Left forelimb (tissue), 1 donor: Measurements from ENCODE around the gene MEOX2.

ENCODE experiments used
- DNase-seq: peaks from one replicate; pipeline ENCODE4 v3.0.0-alpha.2; 2018; ENCODE audit warnings: low spot score

MEOX2 gene

DNA sequence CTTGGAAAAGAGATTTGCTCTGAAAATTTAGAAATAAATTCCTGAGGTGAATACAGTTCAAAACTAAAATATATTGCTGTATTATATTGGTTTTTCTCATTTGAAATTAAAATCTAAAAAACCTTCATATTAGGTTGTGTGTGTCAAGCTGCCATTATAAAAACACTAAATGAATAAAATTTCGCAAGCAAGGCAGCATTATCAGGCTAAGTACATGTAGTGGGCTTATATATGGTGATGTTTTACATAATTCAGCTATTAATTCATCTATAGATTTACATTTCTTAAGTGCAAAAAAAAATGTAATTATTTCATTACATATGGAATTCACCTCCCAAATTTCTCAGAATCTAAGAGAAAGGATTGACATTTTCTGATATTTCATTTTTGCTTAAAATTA is 5.3 kb downstream of the MEOX2 start:
- DNase-seq, result no peak

DNA sequence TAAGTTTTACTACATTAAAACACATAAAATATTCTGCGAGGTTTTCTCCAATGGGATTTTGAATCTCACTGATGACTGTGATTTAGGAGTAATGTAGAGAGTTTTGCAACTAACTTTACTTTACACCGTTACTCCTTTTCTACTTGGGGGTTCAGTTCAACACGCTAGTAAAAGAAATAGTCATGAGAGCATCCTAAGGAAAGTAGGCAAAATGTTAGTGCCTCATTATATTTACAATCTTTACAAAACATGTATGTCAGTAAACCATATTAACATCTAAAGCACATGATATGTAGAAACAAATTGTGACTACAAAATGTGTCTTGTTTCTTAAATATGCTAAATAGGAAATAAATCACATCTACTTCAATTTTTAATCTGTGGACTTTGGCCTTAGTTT is 6.0 kb downstream of the MEOX2 start:
- no peak for DNase-seq

DNA sequence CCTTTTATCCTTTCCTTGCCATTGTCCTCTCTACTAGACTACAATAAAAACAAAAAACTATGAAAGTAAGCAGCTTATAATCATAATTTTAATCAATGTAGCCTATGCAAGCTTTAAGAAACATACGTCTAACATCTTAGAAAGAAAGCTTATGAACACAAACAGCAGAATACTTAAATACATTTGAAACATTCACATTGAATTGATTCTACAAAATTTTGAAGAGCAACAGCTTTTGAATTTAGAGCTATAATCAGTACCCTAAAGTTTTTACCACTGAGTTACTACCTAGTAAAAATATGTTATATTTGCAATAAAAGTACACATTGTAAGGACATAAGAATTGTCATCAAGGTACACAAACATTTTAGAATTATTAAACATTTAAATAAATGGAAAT is 7.2 kb downstream of the MEOX2 start:
- DNase-seq, result no peak

DNA sequence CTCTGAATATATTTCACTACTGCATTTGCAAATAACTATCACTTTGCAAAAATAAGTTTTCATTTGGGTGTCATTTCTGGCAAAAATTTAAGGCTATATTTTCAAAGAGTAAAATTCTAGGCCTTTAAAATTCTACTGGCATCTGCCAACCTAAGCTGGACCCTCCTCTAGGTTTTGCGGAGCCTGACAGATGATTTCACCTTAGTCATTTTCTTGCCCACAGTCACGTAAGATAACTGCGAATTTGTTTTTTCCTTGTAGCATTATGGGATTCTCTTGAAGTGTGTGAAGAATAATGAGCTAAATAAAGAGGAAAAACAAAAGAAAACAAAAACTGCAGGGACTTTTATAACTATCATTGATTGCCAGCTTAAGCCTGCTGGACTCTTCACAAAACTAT is 7.8 kb downstream of the MEOX2 start:
- no peak for DNase-seq

GRCh38 chr7:15675379-15675778 is 11.1 kb downstream of the MEOX2 start:
- DNase-seq, result no peak

GRCh38 chr7:15674586-15674985 is 11.9 kb downstream of the MEOX2 start:
- DNase-seq, result no peak

GRCh38 chr7:15669443-15670090 is 16.9 kb downstream of the MEOX2 start:
- DNase-seq, result no peak

DNA sequence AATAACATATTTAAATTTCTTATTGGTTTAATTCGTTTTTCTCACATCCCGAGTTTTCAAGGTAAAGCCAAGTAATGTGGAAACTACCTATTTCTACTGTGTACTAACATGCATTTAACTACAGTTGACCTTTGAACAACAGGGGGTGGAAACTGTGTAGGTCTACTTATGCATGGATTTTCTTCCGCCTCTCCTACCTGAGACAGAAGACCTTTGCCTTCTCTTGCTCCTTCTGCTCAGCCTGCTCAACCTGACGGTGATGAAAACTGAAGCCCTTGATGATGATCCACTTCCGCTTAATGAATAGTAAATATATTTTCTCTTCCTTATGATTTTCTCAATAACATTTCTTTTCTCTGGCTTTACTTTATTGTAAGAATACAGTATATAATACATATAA is 18.5 kb downstream of the MEOX2 start:
- no peak for DNase-seq

- no peak for DNase-seq
Measured at GRCh38 chr7:15662451-15662850, 24.0 kb downstream of the MEOX2 start.

- no peak for DNase-seq
Measured at GRCh38 chr7:15658247-15658646, 28.2 kb downstream of the MEOX2 start.

DNA sequence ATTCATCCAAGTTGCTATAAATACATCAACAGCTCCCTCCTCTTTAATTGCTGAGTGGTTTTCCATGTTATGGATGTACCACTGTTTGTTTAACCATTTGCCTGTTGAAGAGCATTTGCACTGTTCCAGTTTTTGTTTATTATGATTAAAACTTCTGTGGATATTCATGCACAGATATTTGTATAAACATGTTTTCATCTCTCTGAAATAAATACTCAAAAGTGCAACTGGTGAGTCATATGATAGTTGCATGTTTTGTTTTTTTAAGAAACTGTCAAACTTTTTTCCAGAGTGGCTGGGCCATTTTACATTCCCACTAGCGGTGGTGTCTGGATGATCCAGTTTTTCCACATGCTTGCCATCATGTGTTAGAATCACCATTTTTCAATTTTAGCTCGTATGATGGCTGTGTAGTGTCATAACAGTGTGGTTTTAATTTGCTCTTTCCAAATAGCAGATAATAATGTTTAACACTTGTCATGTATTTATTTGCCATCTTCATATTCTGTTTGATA is 33.6 kb downstream of the MEOX2 start:
- no peak for DNase-seq

DNA sequence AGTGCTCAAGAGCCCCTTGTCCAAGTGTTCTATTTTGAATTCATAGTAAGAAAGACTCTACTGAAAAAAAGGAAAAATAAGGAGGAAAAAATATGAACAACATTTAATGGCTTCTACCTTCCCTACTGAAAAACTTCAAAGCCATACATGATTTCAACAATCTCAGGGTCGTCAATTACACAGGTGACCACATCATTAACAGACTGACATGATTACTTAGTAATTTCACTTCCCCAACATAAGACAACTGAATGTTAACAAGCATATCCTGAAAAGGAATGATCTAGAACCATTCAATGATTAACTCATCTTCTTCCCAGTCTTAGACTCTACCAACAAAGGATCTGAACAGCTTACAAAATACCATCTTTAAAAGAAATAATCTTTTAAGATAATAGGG is 34.8 kb downstream of the MEOX2 start:
- no peak for DNase-seq

DNA sequence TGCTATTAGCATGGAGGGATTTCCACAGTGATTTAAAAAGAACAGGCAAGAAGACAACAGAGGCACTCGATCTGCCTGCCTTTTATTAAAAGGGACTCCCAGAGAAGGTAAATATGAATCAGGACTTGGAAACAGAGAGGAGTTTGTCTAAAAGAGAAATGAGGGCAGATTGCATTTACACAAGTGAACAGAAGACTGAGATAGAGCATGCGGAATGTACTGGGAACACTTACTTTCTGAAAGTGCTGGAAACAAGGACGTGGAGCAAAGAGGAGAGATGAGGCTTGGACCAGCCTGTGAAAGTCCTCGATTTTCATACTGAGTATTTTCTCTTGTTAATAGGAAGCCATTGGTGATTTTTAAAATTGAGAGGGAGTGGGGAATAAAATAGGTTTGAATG is 35.7 kb downstream of the MEOX2 start:
- DNase-seq, result no peak

- no peak for DNase-seq
Measured at GRCh38 chr7:15648461-15648961, 38.0 kb downstream of the MEOX2 start.

GRCh38 chr7:15647309-15647708 is 39.2 kb downstream of the MEOX2 start:
- no peak for DNase-seq

- DNase-seq, result no peak
Measured at GRCh38 chr7:15643000-15643705, 43.3 kb downstream of the MEOX2 start.

DNA sequence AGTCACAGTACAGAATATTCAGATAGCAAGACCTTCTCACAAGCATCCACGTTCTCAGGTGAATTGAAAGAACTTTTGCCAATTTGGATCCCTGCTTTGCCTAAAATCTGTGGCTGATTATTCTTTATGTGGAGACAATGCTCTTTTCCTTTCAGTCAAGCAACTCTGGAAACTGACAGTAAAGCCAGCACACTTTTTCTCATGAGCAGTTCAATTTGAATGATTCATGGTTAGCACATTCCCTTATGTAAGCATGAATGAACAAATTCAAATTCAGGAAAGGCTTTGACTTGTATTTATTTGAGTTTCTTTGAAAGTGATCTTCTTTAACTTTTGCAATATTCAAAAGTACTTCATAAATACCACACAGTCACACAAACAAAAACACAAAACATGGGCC is 57.6 kb downstream of the MEOX2 start:
- no peak for DNase-seq

DNA sequence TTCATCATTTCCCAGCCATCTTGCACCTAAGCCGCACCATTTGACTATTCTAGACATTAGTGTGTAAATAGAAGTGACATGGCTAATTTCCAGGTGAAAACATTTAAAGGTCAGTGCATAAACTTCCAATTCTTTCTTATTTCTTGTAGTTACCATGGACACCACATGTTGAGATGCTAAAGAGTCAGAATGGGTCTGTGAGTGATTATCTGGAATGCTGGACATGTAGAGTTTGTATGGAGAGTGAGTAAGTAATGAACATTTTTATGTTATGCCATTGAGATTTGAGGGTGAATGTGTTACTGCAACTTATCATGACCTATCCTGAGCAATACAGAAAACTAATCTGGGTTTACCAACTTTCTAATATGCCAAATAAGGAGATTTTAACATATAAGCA is 60.4 kb downstream of the MEOX2 start:
- no peak for DNase-seq

- DNase-seq, result no peak
Measured at GRCh38 chr7:15625466-15625865, 61.0 kb downstream of the MEOX2 start.

DNA sequence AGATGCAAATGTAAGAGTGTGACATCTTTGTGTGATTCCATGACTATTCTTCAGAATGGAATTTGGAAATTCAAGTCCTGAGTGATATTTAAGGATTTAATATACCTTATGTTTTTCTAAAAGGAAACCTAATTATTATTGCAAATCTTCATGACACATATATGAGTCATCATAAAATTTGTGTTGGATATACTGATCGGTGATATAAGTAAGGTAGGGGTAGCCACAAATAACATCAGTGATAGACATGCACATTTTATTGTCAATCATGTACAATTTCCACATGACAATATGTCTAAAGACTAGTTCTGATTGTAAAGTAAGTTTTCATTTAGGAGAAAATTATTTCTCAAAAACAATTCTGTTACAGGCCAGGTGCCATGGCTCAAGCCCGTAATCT is 65.0 kb downstream of the MEOX2 start:
- DNase-seq, result no peak

GRCh38 chr7:15620491-15621185 is 65.8 kb downstream of the MEOX2 start:
- no peak for DNase-seq

DNA sequence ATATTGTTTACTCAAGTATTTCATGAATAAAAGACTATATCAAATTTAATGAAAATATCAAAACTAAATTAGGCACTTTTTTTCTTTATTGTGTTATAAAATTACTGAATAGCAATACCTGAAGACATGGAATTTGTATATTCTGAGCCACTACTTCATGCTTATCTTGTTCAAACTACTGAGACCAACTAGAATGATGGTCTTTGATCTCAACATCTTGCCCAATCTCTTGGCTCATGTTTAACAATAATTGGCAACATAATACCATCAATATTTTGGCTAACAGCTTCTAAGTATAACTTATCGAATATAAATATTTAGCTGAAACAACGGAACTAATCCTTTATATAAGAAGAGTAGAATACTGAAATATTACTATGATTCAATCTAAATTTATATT is 68.2 kb downstream of the MEOX2 start:
- no peak for DNase-seq

GRCh38 chr7:15612205-15612604 is 74.3 kb downstream of the MEOX2 start:
- no peak for DNase-seq
